ENCODE measurements around the gene SYNE2. TPM values are rescaled to one million over a fixed set of nuclear protein-coding genes. Genes with fewer than 3 reads are reported as not detected.
"Not testable (repeated sequence)": the region's sequence is repeated elsewhere in the genome, so short reads cannot be mapped to it uniquely, and the experiment has no call there.

SYNE2 gene
- total and polyA plus RNA-seq, 9 donors: 65.1 to 262 (median 180) TPM

GRCh38 chr14:64174922-64175782, 322.3 kb downstream of the SYNE2 start:
- DNase-seq: no peak
- no peak for TF ChIP-seq POLR2A (IDR thresholded peaks at IDR 0.05)
- no peak for TF ChIP-seq EP300 (IDR thresholded peaks at IDR 0.05)
- no peak for TF ChIP-seq CTCF (IDR thresholded peaks at IDR 0.05)
- no peaks in the 10 kb centered on the region for H3K4me1 ChIP-seq (ENCODE audit: insufficient read depth)
- no peaks in the 10 kb centered on the region for H3K36me3 ChIP-seq
- no peak overlapping the region for H3K27ac ChIP-seq
- intact Hi-C loops (cut with DNase I): no loop called here
- H3K9me3 ChIP-seq: no peaks in the 10 kb centered on the region
- WGBS, 3 donors: 56 to 67% (median 57%) methylated on average over 2 of the region's 2 CpGs
- H3K4me3 ChIP-seq: no peak overlapping the region
- H3K27me3 ChIP-seq: no peaks in the 10 kb centered on the region

- 87 to 98% (median 98%) methylated on average over 2 of the region's 2 CpGs for WGBS, 3 donors
Measured at GRCh38 chr14:64176330-64176729, 323.5 kb downstream of the SYNE2 start.

GRCh38 chr14:64178814-64179213, 326.0 kb downstream of the SYNE2 start:
- intact Hi-C loops (cut with DNase I): no loop called here
- Histone ChIP-seq H3K36me3 (no peaks in the 10 kb centered on the region), H3K27ac (no peak overlapping the region), H3K4me3 (no peak overlapping the region), H3K4me1 (ENCODE audit: insufficient read depth) (no peaks in the 10 kb centered on the region), H3K27me3 (no peaks in the 10 kb centered on the region), H3K9me3 (no peaks in the 10 kb centered on the region)
- DNase-seq: no peak
- WGBS, 3 donors: 88 to 95% (median 94%) methylated on average over 3 of the region's 3 CpGs
- TF ChIP-seq EP300 (IDR thresholded peaks at IDR 0.05) (no peak), POLR2A (IDR thresholded peaks at IDR 0.05) (no peak), CTCF (IDR thresholded peaks at IDR 0.05) (no peak)

More at GRCh38 chr14:64176330-64176729, 323.5 kb downstream of the SYNE2 start:
- Histone ChIP-seq H3K9me3 (no peaks in the 10 kb centered on the region), H3K4me1 (ENCODE audit: insufficient read depth) (no peaks in the 10 kb centered on the region), H3K4me3 (no peak overlapping the region), H3K27ac (no peak overlapping the region), H3K27me3 (no peaks in the 10 kb centered on the region), H3K36me3 (no peaks in the 10 kb centered on the region)
- intact Hi-C loops (cut with DNase I): no loop called here
- no peak for DNase-seq
- TF ChIP-seq CTCF (IDR thresholded peaks at IDR 0.05) (no peak), POLR2A (IDR thresholded peaks at IDR 0.05) (no peak), EP300 (IDR thresholded peaks at IDR 0.05) (no peak)

GRCh38 chr14:64182908-64183307, 330.1 kb downstream of the SYNE2 start:
- WGBS, 3 donors: 97 to 98% (median 98%) methylated on average over 34 to 40 of the region's 40 CpGs
- H3K9me3 ChIP-seq; H3K36me3 ChIP-seq; H3K4me1 ChIP-seq (ENCODE audit: insufficient read depth); H3K27me3 ChIP-seq; intact Hi-C loops (cut with DNase I); H3K27ac ChIP-seq; H3K4me3 ChIP-seq; DNase-seq: not testable (repeated sequence)

- DNase-seq: no peak
- intact Hi-C loops (cut with DNase I): no loop called here
- WGBS, 3 donors: 97 to 98% (median 97%) methylated on average over 7 of the region's 7 CpGs
- Histone ChIP-seq H3K4me1 (ENCODE audit: insufficient read depth) (peaks cover 3% of the 10 kb centered on the region), H3K36me3 (no peaks in the 10 kb centered on the region), H3K27ac (no peak overlapping the region), H3K27me3 (no peaks in the 10 kb centered on the region), H3K9me3 (no peaks in the 10 kb centered on the region), H3K4me3 (no peak overlapping the region)
- TF ChIP-seq EP300 (IDR thresholded peaks at IDR 0.05) (no peak), POLR2A (IDR thresholded peaks at IDR 0.05) (no peak), CTCF (IDR thresholded peaks at IDR 0.05) (no peak)
Measured at GRCh38 chr14:64184103-64184729, 331.4 kb downstream of the SYNE2 start.
